ENCODE data around the gene DCST1.

The DCST1 gene

DNA sequence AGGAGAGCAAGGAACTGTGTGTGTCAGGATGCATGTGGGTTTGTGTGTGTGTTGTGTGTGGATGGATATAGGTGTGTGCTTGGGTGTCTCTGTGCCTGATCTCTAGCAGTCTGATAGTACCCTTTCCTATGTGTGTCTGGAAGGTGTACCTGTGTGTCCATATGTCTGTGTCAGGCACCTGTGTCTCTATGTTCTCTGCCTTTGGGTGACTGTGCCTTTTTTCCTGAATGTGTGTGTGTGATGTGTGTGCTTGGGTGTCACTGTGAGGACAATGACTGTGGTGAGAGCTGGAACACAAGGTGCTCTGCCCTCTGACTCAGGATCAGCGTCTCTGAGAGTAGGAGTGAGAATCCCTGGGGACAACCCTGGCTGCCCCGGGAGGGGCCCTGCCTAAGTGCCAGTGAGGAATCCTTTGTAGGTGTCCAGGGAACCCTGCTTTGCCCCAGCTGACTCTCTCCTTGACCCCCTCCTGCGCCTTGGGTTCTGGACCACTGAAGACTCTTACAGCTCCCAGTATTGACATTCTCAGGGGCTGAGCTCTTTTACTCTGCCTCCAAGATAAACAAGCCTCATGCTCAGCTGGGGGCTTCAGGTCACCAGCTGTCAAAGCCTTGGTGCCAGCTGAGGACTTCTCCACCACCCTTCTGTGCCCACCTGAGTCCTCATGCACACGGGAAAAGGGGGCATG, 44.3 kb downstream of the DCST1 start:
- no peak for DNase-seq

DNA sequence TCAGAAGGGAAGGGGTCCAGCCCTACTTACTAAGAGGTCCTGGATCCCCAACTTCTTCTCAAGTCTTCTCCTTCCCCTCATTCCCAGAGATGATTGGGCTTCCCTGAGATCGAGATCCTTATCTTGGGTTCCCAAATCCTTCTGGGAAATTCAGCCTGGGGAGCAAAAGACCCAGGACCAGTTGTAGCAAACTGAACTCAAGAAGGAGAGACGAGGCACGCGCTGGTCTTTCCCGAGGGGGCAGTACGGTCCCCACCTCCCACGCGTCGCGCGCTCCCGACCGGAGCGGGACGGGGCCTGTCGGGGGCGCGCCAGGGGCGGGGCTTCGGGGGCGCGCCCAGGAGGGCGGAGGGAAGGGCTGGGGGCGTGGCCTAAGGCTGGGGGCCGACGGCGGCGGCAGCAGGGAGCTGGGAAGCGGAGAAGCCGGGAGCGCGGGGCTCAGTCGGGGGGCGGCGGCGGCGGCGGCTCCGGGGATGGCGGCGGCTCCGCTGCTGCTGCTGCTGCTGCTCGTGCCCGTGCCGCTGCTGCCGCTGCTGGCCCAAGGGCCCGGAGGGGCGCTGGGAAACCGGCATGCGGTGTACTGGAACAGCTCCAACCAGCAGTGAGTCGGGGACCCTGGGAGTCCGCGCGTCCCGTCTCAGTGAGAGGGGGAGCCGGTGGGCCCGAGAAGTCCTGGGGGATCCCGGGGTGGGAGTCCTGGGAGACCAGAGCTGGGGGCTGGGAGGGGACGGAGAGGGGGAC, 45.0 kb downstream of the DCST1 start, which contains the start of gene EFNA3:
Gene EFNA3, plus strand, starts transcription at position 369 of the 741 bp plus-strand sequence. Its CDS starts 105 bp downstream, at position 474.
- DNase-seq = peak; percentile 68

- DNase-seq = no peak
Measured at GRCh38 chr1:155079210-155079486, 45.5 kb downstream of the DCST1 start.

DNA sequence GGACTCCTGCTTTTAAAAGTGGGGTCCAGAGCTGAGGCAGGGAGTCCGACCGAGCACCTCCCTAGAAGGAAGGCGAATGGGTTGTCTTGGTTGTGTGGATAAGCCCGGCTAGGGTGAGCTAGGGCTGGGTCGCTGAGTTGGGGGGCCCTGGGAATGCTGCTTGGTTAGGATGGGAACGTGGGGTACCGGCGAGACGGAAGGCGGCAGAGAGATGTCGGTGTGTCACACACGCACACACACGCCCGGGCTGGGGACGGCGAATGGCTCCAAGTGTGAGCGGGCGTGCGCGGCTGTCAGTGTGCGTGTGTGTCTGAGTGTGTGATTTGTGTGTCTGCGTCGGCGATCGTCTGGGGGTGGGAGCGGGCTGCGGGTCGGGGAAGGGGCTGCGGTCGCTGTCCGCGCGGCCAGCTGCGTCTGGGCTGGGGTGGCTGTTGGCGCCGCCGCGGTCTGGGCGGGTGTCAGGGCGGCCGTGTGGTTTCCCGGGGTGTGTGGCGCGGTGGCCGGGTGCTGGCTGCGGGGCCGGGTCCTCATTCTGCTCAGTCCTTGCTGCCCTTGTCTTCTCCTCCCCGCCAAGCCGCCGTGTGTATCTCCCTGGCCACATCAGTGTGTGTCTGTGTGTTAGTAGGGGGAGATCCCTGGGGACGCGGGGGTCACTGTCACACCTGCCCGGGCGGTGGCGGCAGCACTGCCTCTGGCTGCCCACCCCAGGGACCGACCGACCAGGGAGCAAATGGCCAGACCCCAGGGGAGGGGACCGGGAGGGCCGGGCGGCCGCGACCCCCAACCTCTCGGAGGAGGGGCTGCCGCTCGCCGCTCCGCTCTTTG, 46.1 kb downstream of the DCST1 start:
- DNase-seq = peak; percentile 35

- peak; percentile 43 for DNase-seq
Measured at GRCh38 chr1:155080312-155081228, 46.9 kb downstream of the DCST1 start.

- peak; percentile 35 for DNase-seq
Measured at GRCh38 chr1:155081472-155082300, 48.1 kb downstream of the DCST1 start.

DNA sequence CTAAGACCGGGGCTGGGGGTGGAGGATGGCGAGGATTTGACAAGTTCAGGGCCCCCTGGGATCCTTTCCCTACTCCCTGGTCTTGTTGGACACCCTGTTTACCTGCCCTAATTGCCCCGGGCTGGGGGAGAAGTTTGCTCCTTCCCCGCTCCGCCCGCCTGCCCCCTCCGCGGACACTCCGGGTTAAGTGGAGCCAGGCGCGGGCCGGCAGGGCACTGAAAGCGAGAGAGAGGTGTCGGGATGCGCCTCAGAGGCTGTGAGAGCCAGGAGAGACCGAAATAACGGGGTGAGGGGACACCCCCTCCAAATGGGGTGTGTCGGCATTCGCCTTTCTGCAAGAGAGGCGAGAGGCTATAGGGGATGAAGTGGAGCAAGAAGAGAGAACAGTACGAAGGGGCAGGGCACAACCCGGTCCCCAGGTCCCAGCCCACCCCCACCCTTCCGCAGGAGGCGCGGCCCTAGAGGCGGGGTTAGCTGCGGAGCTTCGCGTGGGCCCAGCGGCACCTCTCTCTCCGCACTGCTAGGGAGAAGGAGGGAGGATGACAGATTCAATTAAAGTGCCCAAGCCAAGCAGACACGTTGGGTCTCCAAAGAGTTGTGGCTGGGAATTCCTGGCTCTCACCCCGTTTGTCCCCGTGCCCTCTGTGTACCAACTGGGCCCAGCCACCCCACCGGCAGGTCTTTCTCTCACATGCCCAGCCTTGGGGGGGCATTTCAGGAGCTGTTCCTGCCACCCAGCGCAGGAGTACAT, 48.9 kb downstream of the DCST1 start:
- peak; percentile 47 for DNase-seq

- no peak for DNase-seq
Measured at GRCh38 chr1:155083052-155083541, 49.5 kb downstream of the DCST1 start.

GRCh38 chr1:155083865-155084721, 50.5 kb downstream of the DCST1 start:
- no peak for DNase-seq

DNA sequence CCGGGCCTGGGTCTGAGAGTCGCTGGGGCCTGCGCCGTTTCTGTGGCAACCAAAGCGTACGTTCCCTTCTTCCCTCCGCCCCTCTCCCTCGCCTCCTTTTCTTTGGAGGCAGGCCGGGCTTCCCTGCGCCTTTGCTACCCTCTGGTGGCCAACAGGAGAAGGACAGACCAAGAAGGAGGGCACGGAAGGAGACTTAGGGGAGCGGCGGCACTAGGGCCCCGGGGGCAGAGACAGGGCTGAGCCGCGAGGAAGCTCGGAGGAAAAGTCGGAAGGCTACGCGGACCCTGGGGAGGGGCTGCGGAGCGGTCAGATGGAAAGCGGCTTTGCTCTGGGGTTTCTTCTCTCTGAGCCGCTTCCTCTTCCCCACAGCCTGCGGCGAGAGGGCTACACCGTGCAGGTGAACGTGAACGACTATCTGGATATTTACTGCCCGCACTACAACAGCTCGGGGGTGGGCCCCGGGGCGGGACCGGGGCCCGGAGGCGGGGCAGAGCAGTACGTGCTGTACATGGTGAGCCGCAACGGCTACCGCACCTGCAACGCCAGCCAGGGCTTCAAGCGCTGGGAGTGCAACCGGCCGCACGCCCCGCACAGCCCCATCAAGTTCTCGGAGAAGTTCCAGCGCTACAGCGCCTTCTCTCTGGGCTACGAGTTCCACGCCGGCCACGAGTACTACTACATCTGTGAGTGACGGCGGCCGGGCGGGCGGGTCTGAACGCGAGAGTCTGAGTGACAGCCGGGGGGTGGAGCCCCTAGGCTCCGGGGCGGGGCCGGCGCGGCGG, 51.3 kb downstream of the DCST1 start:
- DNase-seq = peak; percentile 90

- peak; percentile 82 for DNase-seq
Measured at GRCh38 chr1:155085504-155086127, 52.0 kb downstream of the DCST1 start.

- DNase-seq = peak; percentile 80
Measured at GRCh38 chr1:155086128-155086741, 52.6 kb downstream of the DCST1 start.

DNA sequence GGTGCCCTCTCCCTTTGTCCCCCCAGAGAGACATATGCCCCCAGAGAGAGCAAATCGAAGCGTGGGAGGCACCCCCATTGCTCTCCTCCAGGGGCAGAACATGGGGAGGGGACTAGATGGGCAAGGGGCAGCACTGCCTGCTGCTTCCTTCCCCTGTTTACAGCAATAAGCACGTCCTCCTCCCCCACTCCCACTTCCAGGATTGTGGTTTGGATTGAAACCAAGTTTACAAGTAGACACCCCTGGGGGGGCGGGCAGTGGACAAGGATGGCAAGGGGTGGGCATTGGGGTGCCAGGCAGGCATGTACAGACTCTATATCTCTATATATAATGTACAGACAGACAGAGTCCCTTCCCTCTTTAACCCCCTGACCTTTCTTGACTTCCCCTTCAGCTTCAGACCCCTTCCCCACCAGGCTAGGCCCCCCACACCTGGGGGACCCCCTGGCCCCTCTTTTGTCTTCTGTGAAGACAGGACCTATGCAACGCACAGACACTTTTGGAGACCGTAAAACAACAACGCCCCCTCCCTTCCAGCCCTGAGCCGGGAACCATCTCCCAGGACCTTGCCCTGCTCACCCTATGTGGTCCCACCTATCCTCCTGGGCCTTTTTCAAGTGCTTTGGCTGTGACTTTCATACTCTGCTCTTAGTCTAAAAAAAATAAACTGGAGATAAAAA, 53.4 kb downstream of the DCST1 start:
- no peak for DNase-seq

DNA sequence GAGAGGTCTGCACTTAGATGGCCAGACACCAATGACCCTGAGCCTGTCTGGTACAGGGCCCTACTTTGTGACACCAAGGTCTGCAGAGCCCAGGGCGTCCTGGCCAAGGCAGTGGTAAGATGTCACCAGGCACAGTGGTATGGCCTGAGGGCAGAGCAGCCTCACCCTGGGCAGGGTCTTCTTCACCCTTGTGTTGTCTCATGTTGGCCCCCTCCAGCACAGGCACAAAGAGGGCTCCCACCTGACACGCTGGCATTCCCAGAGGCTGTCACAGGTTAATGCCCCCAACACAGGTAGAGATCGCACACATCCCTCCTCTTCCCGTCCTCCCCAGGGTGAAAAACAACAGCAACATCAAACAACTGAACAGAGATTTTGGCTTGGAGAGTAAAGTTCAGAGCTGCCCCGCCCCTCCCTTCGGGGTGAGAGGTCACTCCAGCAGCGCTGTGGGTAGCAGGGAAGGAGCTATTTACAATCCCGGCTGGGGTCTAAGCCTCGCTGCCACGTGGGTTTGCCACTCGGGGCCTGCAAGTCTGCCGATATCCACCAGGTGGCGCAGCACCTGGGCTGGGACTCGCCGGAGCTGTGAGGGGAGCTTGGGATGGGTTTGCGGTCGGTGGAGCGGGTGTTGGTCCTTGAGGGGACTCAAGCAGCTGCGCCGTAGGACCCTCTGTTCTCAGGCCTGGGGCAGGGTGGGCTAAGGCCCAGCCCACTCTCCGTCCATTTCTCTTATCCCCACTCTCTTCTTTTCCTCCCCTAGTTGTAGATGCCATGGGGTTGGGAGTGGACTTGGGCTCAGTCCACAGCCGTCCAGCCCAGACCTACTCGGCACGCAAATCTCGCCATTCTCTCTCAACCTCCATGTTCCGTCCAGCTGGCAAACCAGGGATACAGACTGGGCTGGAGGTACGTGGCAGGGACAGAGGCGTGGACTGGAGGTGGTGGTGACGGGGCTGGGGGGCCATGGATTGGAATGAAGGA, 57.7 kb downstream of the DCST1 start:
- DNase-seq = peak; percentile 84

- DNase-seq = no peak
Measured at GRCh38 chr1:155092131-155092530, 58.5 kb downstream of the DCST1 start.

GRCh38 chr1:155092641-155093040, 59.0 kb downstream of the DCST1 start:
- DNase-seq = no peak
